ENCODE measurements around the gene NAA38.
A peak's percentile ranks its signal among the peaks of the same experiment; 100 is the strongest.

The NAA38 gene

DNA sequence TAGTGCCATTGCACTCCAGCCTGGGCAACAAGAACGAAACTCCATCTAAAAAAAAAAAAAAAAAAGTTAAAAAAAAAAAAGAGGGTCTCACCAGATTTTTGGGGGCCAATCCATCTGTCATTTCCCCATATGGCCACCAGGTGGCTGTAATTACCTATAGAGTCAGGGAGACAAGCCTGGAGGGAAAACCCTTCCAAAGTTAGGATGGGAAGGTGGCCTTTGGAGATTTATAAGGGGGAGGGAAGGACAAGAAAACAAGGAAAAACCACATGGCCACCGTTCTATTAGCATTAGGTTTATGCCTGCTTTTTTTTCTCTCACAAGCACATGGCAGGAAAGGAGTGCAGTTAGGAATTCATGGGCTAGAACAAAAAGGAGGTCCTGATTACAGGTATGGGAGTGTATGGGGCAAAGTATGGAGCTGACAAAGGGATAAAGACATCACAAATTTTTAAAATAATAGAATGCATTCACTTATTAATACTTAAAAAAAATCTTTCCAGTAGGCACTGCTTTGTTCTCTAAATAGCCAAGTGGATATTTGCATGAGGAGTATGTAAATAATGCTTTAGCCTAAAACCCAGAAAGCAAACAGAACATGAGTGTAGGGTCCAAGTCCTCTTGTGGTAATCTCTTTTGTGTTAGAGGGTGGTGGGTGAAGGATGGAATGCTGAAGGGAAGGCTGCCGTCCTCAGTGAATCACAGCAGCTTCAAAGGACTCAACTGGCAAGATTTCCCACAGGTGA lies 5.5 kb upstream of the NAA38 start:
- DNase-seq (ENCODE audit: insufficient read length, low spot score) = no peak
- TF ChIP-seq, protein P1, sequence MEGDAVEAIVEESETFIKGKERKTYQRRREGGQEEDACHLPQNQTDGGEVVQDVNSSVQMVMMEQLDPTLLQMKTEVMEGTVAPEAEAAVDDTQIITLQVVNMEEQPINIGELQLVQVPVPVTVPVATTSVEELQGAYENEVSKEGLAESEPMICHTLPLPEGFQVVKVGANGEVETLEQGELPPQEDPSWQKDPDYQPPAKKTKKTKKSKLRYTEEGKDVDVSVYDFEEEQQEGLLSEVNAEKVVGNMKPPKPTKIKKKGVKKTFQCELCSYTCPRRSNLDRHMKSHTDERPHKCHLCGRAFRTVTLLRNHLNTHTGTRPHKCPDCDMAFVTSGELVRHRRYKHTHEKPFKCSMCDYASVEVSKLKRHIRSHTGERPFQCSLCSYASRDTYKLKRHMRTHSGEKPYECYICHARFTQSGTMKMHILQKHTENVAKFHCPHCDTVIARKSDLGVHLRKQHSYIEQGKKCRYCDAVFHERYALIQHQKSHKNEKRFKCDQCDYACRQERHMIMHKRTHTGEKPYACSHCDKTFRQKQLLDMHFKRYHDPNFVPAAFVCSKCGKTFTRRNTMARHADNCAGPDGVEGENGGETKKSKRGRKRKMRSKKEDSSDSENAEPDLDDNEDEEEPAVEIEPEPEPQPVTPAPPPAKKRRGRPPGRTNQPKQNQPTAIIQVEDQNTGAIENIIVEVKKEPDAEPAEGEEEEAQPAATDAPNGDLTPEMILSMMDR (IDR thresholded peaks at IDR 0.05; ENCODE audit: insufficient read depth, missing control alignments) = peak; percentile 49
- no peak for FAIRE-seq

DNA sequence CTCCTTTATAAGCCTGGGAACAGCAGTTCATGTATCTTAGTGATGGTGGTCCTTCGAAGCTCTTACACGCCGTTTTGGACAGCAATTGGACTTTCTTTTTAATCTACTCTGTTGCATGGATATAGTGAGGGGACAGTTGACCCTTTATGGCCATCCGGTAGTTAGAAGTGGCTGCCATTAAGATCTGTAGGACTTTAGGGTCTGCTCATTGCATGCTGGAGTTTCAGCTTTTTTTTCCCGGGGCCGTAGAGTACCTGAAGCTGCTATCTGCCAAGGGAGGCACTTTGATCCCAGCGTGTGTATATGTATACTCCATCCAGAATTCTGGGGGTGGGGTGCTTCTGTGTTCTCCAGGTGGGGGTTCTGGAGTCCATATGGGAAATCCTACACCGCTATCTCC lies 1.7 kb upstream of the NAA38 start:
- DNase-seq (ENCODE audit: insufficient read length, low spot score) (no peak), FAIRE-seq (no peak)
- TF ChIP-seq, protein P1 (IDR thresholded peaks at IDR 0.05; ENCODE audit: insufficient read depth, missing control alignments) = no peak

DNA sequence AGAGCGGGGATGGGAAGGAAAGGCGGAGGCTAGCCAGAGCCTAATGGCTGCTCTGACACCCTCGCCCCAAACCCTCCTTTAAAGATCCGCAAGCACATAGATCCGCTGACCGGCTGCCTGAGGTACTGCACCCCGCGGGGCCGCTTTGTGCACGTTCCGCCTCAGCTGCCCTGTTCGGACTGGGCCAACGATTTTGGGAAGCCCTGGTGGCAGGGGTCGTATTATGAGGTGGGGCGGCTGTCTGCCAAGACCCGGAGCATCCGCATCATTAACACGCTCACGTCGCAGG lies 1.1 kb upstream of the NAA38 start:
- FAIRE-seq = no peak
- TF ChIP-seq, protein P1 (IDR thresholded peaks at IDR 0.05; ENCODE audit: insufficient read depth, missing control alignments) = no peak
- DNase-seq (ENCODE audit: insufficient read length, low spot score) = no peak

DNA sequence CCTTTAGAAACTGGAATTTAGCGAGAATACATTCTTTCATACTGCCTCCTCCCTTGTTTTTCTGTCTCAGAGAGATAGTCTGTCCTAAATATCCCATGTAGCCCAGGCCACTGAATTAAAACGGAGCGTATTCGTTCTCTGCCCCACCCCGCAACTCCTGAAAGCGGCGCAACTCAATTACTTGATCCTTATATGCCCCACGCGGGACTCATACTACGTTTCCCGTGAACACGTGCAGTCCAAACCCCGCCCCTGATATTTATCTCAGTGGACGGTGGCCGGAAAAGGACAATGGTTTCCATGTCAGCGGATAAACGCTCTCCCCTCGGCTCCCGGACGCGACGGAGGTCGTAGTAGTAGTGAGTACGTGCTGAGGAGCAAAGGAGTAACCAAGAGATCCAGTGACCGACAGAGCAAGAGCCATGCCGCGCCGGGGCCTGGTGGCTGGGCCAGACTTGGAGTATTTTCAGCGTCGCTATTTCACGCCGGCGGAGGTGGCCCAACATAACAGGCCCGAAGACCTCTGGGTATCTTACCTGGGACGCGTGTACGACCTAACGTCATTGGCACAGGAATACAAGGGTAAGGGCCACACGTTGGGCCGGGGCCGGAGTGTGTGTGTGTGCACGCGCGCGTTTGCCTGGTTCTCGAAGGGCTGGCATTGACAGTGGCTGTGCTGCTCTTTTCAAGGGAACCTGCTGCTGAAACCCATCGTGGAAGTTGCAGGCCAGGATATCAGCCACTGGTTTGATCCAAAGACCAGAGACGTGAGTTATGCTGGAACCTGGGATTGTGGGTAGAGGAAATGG lies 558 bp upstream of the NAA38 start, which contains the start of gene CYB5D1:
TSS of gene CYB5D1 (plus strand) at position 291 of the 809 bp plus-strand sequence. CDS start at position 423, 132 bp downstream.
- no peak for FAIRE-seq
- DNase-seq (ENCODE audit: insufficient read length, low spot score) = no peak
- TF ChIP-seq, protein P1 (IDR thresholded peaks at IDR 0.05; ENCODE audit: insufficient read depth, missing control alignments) = no peak

DNA sequence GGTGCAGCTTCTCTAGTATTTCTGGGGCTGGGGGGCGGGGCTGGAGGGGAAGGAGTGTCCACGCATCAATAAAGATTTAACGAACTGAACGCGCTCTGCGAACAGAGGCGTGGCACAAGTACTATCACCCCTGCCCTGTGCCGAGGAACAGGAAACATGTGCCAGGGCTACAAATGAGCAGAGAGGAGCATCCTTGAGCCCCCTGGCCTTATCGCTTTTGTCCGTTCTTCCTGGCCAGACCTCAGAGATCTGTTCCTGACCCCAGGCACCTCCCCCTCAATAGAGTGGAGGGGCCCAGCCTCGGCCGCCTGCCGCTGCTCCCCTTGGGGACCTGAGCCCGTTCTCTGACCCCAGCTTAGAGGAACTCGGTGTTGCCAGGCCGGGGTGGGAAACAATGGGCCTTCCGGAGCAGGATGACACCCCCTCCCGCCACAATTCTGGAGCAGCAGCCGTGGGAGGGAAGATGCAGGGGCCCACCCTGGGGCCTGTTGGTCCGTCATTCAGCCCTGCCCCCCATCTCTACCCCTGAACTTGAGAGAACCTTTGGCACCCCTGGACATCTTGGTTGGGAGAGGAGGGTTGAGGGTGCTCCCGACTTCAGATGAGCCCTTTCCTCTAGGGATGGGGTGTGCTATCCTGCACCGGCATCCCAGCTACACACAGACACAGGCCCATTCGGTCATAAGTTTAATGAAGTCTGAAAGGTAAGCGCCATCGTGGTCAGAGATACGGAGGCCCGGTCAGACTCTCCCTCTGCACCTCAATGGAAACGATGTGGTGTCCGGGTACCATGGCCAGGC lies 1.1 kb downstream of the NAA38 start:
- FAIRE-seq = no peak
- DNase-seq (ENCODE audit: insufficient read length, low spot score) = no peak
- TF ChIP-seq, protein P1 (IDR thresholded peaks at IDR 0.05; ENCODE audit: insufficient read depth, missing control alignments) = no peak

DNA sequence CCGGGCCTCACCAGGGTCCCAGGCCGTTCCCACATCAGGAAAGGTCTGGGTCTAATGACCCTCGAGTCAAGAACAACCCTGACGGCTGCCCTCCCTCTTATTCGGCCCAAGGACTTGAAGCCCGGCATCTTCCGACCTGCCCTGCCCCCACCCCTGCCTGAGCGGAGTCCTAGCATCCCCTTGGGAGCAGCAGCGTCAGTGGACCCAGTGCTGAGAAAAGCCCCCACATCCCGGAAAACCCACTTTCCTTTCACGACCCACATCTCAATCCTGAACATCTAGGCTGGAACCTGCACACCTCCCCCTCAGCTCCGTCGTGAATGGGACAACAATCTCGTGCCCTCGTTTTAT lies 1.7 kb downstream of the NAA38 start:
- FAIRE-seq (no peak), DNase-seq (ENCODE audit: insufficient read length, low spot score) (no peak)
- TF ChIP-seq, protein P1 (IDR thresholded peaks at IDR 0.05; ENCODE audit: insufficient read depth, missing control alignments) = no peak

All from D721Med (cell line).